IMR-90 (cell line): ENCODE measurements around the gene GTF2F1. TPM values are rescaled to one million over a fixed set of nuclear protein-coding genes. Genes with fewer than 3 reads are reported as not detected.

Source experiments
- ATAC-seq: fragments of 200-7000 bp; cut with Tn5 transposase; 2 replicates; pipeline ENCODE4 v1.9.1; 2020; ENCODE audit warnings: low read depth, mild to moderate bottlenecking, moderate library complexity
- BruUV-seq: library from RNA; stranded (reverse); fragments of 400-500 nt; replicated peaks from 2 replicates; lab custom pipeline; 2021; lab: Mats Ljungman, UMichigan
- CTCF ChIA-PET: fragments of 300-600 bp; formaldehyde crosslinking; extraction: SDS; loops from one replicate; lab custom pipeline; 2021; ENCODE audit warnings: antibody characterized with exemption; lab: Yijun Ruan, JAX
- POLR2A ChIA-PET: fragments of 300-600 bp; sonication (Branson Sonifier 250); formaldehyde crosslinking; loops from one replicate; lab custom pipeline; 2022; ENCODE audit warnings: antibody characterized with exemption; ENCODE audit not compliant: unreplicated experiment; lab: Charles Lee
- DNase-seq: peaks from one replicate; pipeline ENCODE4 v3.0.0; 2013
- H2AFZ ChIP-seq: replicated peaks from 2 replicates; pipeline ENCODE3; 2013; ENCODE audit warnings: low read length, mild to moderate bottlenecking; ENCODE audit not compliant: poor library complexity
- H2AK5ac ChIP-seq: 2 replicates; pipeline ENCODE4 v1.6.1; 2013; ENCODE audit warnings: low read depth, low read length, inconsistent platforms
- H2AK9ac ChIP-seq: replicated peaks from 2 replicates; pipeline ENCODE3; 2013; ENCODE audit warnings: mild to moderate bottlenecking, low read depth, low read length, moderate library complexity; ENCODE audit not compliant: poor library complexity
- H2BK120ac ChIP-seq: 2 replicates; pipeline ENCODE4 v1.6.1; 2013; ENCODE audit warnings: low read depth, low read length, inconsistent platforms
- H2BK15ac ChIP-seq: 3 replicates; pipeline ENCODE4 v1.6.1; 2013; ENCODE audit warnings: low read depth, low read length, inconsistent platforms
- H2BK20ac ChIP-seq: 2 replicates; pipeline ENCODE4 v1.6.1; 2013; ENCODE audit warnings: low read depth, mild to moderate bottlenecking, inconsistent platforms, low read length, moderate library complexity
- H2BK5ac ChIP-seq: 2 replicates; pipeline ENCODE4 v1.6.1; 2013; ENCODE audit warnings: mild to moderate bottlenecking, low read depth, low read length, inconsistent platforms; ENCODE audit not compliant: poor library complexity, severe bottlenecking
- H3K14ac ChIP-seq: replicated peaks from 2 replicates; pipeline ENCODE4 v1.6.1; 2013; ENCODE audit warnings: low read depth, low read length, inconsistent platforms
- H3K18ac ChIP-seq: 2 replicates; pipeline ENCODE4 v1.6.1; 2013; ENCODE audit warnings: low read depth, low read length, control low read depth
- H3K23ac ChIP-seq: 2 replicates; pipeline ENCODE4 v1.6.1; 2013; ENCODE audit warnings: low read depth, low read length, inconsistent platforms
- H3K27ac ChIP-seq: 2 replicates; pipeline ENCODE4 v1.5.1; 2013; ENCODE audit warnings: mild to moderate bottlenecking, control low read depth, low read length; ENCODE audit not compliant: insufficient read depth
- H3K27me3 ChIP-seq: 2 replicates; pipeline ENCODE4 v1.6.1; 2013; ENCODE audit warnings: low read length; ENCODE audit not compliant: control insufficient read depth, insufficient read depth
- H3K36me3 ChIP-seq: 2 replicates; pipeline ENCODE4 v1.6.1; 2013; ENCODE audit warnings: low read length, mixed read lengths; ENCODE audit not compliant: control insufficient read depth, insufficient read depth
- H3K4ac ChIP-seq: 2 replicates; pipeline ENCODE4 v1.6.1; 2013; ENCODE audit warnings: low read depth, low read length, inconsistent platforms
- H3K4me1 ChIP-seq: 2 replicates; pipeline ENCODE4 v1.6.1; 2013; ENCODE audit warnings: low read length, mixed read lengths; ENCODE audit not compliant: control insufficient read depth, insufficient read depth
- H3K4me2 ChIP-seq: 2 replicates; pipeline ENCODE4 v1.6.1; 2013; ENCODE audit warnings: low read depth, mild to moderate bottlenecking, control low read depth, low read length, moderate library complexity
- H3K4me3 ChIP-seq: 2 replicates; pipeline ENCODE4 v1.5.1; 2013; ENCODE audit warnings: low read depth, mild to moderate bottlenecking, control low read depth, low read length, moderate library complexity; ENCODE audit not compliant: insufficient read depth
- H3K56ac ChIP-seq: 2 replicates; pipeline ENCODE4 v1.6.1; 2013; ENCODE audit warnings: low read length, inconsistent platforms; ENCODE audit not compliant: insufficient read depth; ENCODE audit errors: extremely low read depth
- H3K79me1 ChIP-seq, 2 experiments: 2 replicates each; pipeline ENCODE4 v1.6.1; 2013; ENCODE audit warnings: low read length in 2 of 2, inconsistent platforms in 1 of 2, low read depth in 1 of 2
- H3K9ac ChIP-seq: 2 replicates; pipeline ENCODE4 v1.6.1; 2013; ENCODE audit warnings: low read depth, low read length, control low read depth
- H3K9me1 ChIP-seq: 2 replicates; pipeline ENCODE4 v1.6.1; 2013; ENCODE audit warnings: low read length, inconsistent platforms; ENCODE audit not compliant: insufficient read depth
- H3K9me3 ChIP-seq: 2 replicates; pipeline ENCODE4 v1.6.1; 2013; ENCODE audit warnings: low read length; ENCODE audit not compliant: control insufficient read depth, insufficient read depth
- H4K20me1 ChIP-seq: 2 replicates; pipeline ENCODE4 v1.6.1; 2013; ENCODE audit warnings: low read length, inconsistent platforms; ENCODE audit not compliant: insufficient read depth
- H4K5ac ChIP-seq: 2 replicates; pipeline ENCODE4 v1.6.1; 2013; ENCODE audit warnings: mild to moderate bottlenecking, low read depth, low read length, control low read depth
- H4K8ac ChIP-seq, 2 experiments: 2 replicates each; pipeline ENCODE4 v1.6.1; 2013; ENCODE audit warnings: low read depth in 2 of 2, low read length in 2 of 2, control low read depth in 1 of 2, inconsistent platforms in 1 of 2
- H4K91ac ChIP-seq: 2 replicates; pipeline ENCODE4 v1.6.1; 2013; ENCODE audit warnings: low read depth, low read length, inconsistent platforms; ENCODE audit not compliant: insufficient read depth
- CEBPB ChIP-seq: IDR thresholded peaks from 2 replicates; pipeline ENCODE4 v1.6.1; 2012; ENCODE audit warnings: low read depth, low read length, improper control_type of control experiment
- FOS ChIP-seq: fragments of 150-350 bp; IDR thresholded peaks from 2 replicates; pipeline ENCODE4 v1.6.1; 2016; ENCODE audit warnings: low read depth, low read length
- MAFK ChIP-seq: IDR thresholded peaks from 2 replicates; pipeline ENCODE4 v1.6.1; 2012; ENCODE audit warnings: low read depth, low read length, improper control_type of control experiment
- MAZ ChIP-seq: IDR thresholded peaks from 2 replicates; pipeline ENCODE4 v1.6.1; 2012; ENCODE audit warnings: low read depth, mild to moderate bottlenecking, low read length, improper control_type of control experiment, moderate library complexity, borderline replicate concordance
- MXI1 ChIP-seq: IDR thresholded peaks from 2 replicates; pipeline ENCODE4 v1.6.1; 2012; ENCODE audit warnings: low read depth, mild to moderate bottlenecking, low read length, moderate library complexity, borderline replicate concordance
- RCOR1 ChIP-seq: IDR thresholded peaks from 2 replicates; pipeline ENCODE4 v1.6.1; 2012; ENCODE audit warnings: mild to moderate bottlenecking, low read length, improper control_type of control experiment; ENCODE audit not compliant: insufficient replicate concordance
- SMC3 ChIP-seq: fragments of 150-350 bp; IDR thresholded peaks from 2 replicates; pipeline ENCODE4 v1.6.1; 2016; ENCODE audit warnings: low read depth, mild to moderate bottlenecking, antibody characterized with exemption, low read length, moderate library complexity
- USF2 ChIP-seq: fragments of 150-350 bp; IDR thresholded peaks from 2 replicates; pipeline ENCODE4 v1.6.1; 2017; ENCODE audit warnings: mild to moderate bottlenecking, antibody characterized with exemption, low read length, low read depth
- WGBS, 2 experiments: methylation state at CpG; one replicate each; pipeline versions ENCODE4 v1.1.5 to v1.1.7; 2013; ENCODE audit warnings: missing lambda C conversion rate in 2 of 2; ENCODE audit not compliant: insufficient read length in 1 of 2; ENCODE audit errors: extremely low coverage in 2 of 2; 5-methylcytosine and 5-hydroxymethylcytosine counted together
- dilution Hi-C: fragments of 300-500 bp; cut with HindIII; formaldehyde crosslinking; loops from one replicate; pipeline ENCODE4 v1.14.3; 2018; ENCODE audit warnings: low sequenced_read_pairs; ENCODE audit not compliant: unreplicated experiment
- in situ Hi-C: fragments of 300-500 bp; cut with MboI; formaldehyde crosslinking; loops from 3 replicates; pipeline ENCODE4 v1.14.3; 2019; ENCODE audit warnings: low sequenced_read_pairs, inconsistent platforms, mixed read lengths
- intact Hi-C: fragments of 100-400 bp; cut with micrococcal nuclease; formaldehyde crosslinking; loops from 2 replicates; pipeline ENCODE4 v1.10.0; 2022
- polyA plus RNA-seq, 3 experiments: library from polyadenylated mRNA; depleted of rRNA; stranded (reverse); fragments of >200 nt; gene quantifications; 2 replicates each; pipeline ENCODE4 v1.2.3, GENCODE V29; 2012; ENCODE audit warnings: low replicate concordance in 1 of 3
- total RNA-seq: library from RNA; depleted of rRNA; stranded (reverse); fragments of >200 nt; gene quantifications from 2 replicates; pipeline ENCODE4 v1.2.3, GENCODE V29; 2012

Gene GTF2F1
- total and polyA plus RNA-seq, 2 of the 4 experiments (the other 2 are of a cell fraction) = 43.7 to 51.4 TPM

GRCh38 chr19:6442087-6442688 is 49.2 kb upstream of the GTF2F1 start:
- intact Hi-C loops = no loop called here

More at GRCh38 chr19:6442087-6442688, 49.2 kb upstream of the GTF2F1 start:
- Histone ChIP-seq H3K4me3 (no peak overlapping the region), H4K5ac (no peak overlapping the region), H4K91ac (no peak overlapping the region), H3K27me3 (no peaks in the 10 kb centered on the region), H3K14ac (no peak overlapping the region), H4K20me1 (no peaks in the 10 kb centered on the region), H3K4me1 (no peaks in the 10 kb centered on the region), H4K8ac (no peak overlapping the region), H3K4ac (no peak overlapping the region), H3K18ac (no peak overlapping the region), H3K36me3 (no peaks in the 10 kb centered on the region), H2BK5ac (no peak overlapping the region), H3K9me3 (no peaks in the 10 kb centered on the region; the same call in 1 of the 2 replicates), H3K4me2 (no peak overlapping the region), H3K27ac (no peak overlapping the region), H2AK9ac (no peak overlapping the region), H3K23ac (no peak overlapping the region), H2BK15ac (no peak overlapping the region), H3K9ac (no peak overlapping the region), H3K9me1 (no peaks in the 10 kb centered on the region), H3K56ac (no peak overlapping the region), H2BK120ac (no peak overlapping the region), H2BK20ac (no peak overlapping the region), H2AFZ (no peak overlapping the region), H2AK5ac (no peak overlapping the region), H3K79me1 (no peaks in the 10 kb centered on the region)
- CTCF ChIA-PET = no interaction called here
- TF ChIP-seq MAZ = no peak
- TF ChIP-seq FOS = no peak
- no peak for TF ChIP-seq MXI1
- TF ChIP-seq SMC3 = no peak
- no peak for TF ChIP-seq MAFK
- no peak for TF ChIP-seq RCOR1
- TF ChIP-seq USF2 = no peak
- no peak for TF ChIP-seq CEBPB
- ATAC-seq (no peak), DNase-seq (no peak)
- dilution Hi-C loops (no loop called here), in situ Hi-C loops (no loop called here)
- POLR2A ChIA-PET = no interaction called here
- WGBS, 2 experiments = no CpG with 5 or more reads among the region's 13 CpGs
- no TSS peak for BruUV-seq
